ENCODE data around the gene GNB1L.
A peak's percentile ranks its signal among the peaks of the same experiment; 100 is the strongest.

Gene GNB1L

GRCh38 chr22:19734163-19734562 is 120.5 kb downstream of the GNB1L start:
- Histone ChIP-seq H3K27ac (replicated peaks; ENCODE audit: low read length) (no peak overlapping the region), H3K4me2 (ENCODE audit: insufficient read depth, low read length, poor library complexity, severe bottlenecking) (no peak overlapping the region), H3K18ac (ENCODE audit: low read length) (peak overlapping the region; percentile 12), H2BK5ac (ENCODE audit: low read length) (peak overlapping the region; percentile 26), H3K4ac (ENCODE audit: low read length) (no peak overlapping the region), H3K9me3 (replicated peaks in 1 of 2; ENCODE audit: control insufficient read depth in 2 of 2, insufficient read depth in 1 of 2, low read depth in 1 of 2, low read length in 2 of 2) (no peaks in the 10 kb centered on the region), H2BK12ac (ENCODE audit: low read length) (peak overlapping the region; percentile 46), H2AFZ (ENCODE audit: low read length) (no peak overlapping the region), H2BK120ac (ENCODE audit: low read depth, low read length) (no peak overlapping the region), H4K91ac (ENCODE audit: low read depth, low read length, poor library complexity) (no peak overlapping the region), H3K4me1 (ENCODE audit: control insufficient read depth in 2 of 2, insufficient read depth in 1 of 2, low read depth in 1 of 2, low read length in 2 of 2) (peaks cover 16 to 22% of the 10 kb centered on the region in 2 donors), H3K4me3 (ENCODE audit: low read length in 2 of 2) (no peak overlapping the region), H2AK5ac (ENCODE audit: low read depth, low read length) (no peak overlapping the region), H3K23ac (ENCODE audit: low read depth, low read length, poor library complexity) (no peak overlapping the region), H3K14ac (ENCODE audit: low read length) (no peak overlapping the region), H3K27me3 (ENCODE audit: control insufficient read depth in 3 of 3, insufficient read depth in 3 of 3, low read depth in 1 of 3, low read length in 3 of 3) (peaks cover 0 to 63% (median 3%) of the 10 kb centered on the region in 3 experiments), H3K79me1 (ENCODE audit: low read depth, low read length) (no peaks in the 10 kb centered on the region), H3K36me3 (replicated peaks in 1 of 2; ENCODE audit: control insufficient read depth in 2 of 2, insufficient read depth in 2 of 2, low read length in 2 of 2) (no peaks in the 10 kb centered on the region), H3K9ac (ENCODE audit: low read depth, low read length, poor library complexity) (no peak overlapping the region), H4K8ac (ENCODE audit: low read depth, low read length) (no peak overlapping the region), H2BK15ac (ENCODE audit: low read length) (no peak overlapping the region)
- no peak for DNase-seq (ENCODE audit: low spot score)
- no CpG with 5 or more reads among the region's 7 CpGs for whole genome bisulfite sequencing, 2 donors (ENCODE audit: extremely low coverage in 2 of 2, insufficient read length in 2 of 2, insufficient replicate concordance in 1 of 2)

GRCh38 chr22:19733755-19734154 is 120.9 kb downstream of the GNB1L start:
- H3K4me3 ChIP-seq (ENCODE audit: low read length in 2 of 2), result no peak overlapping the region
- no peak overlapping the region for H2BK15ac ChIP-seq (ENCODE audit: low read length)
- no peak overlapping the region for H2BK120ac ChIP-seq (ENCODE audit: low read depth, low read length)
- H3K4ac ChIP-seq (ENCODE audit: low read length), result no peak overlapping the region
- H2BK12ac ChIP-seq (ENCODE audit: low read length), result no peak overlapping the region
- peak overlapping the region; percentile 19 for H3K18ac ChIP-seq (ENCODE audit: low read length)
- no peak overlapping the region for H3K27ac ChIP-seq (replicated peaks; ENCODE audit: low read length)
- no CpG with 5 or more reads among the region's 5 CpGs for WGBS, 2 donors (ENCODE audit: extremely low coverage in 2 of 2, insufficient read length in 2 of 2, insufficient replicate concordance in 1 of 2)
- no peak overlapping the region for H4K91ac ChIP-seq (ENCODE audit: low read depth, low read length, poor library complexity)
- peaks cover 15 to 25% of the 10 kb centered on the region in 2 donors for H3K4me1 ChIP-seq (ENCODE audit: control insufficient read depth in 2 of 2, insufficient read depth in 1 of 2, low read depth in 1 of 2, low read length in 2 of 2)
- H3K23ac ChIP-seq (ENCODE audit: low read depth, low read length, poor library complexity), result peak overlapping the region; percentile 88
- no peak for DNase-seq (ENCODE audit: low spot score)
- H2AK5ac ChIP-seq (ENCODE audit: low read depth, low read length), result no peak overlapping the region
- peaks cover 0 to 67% (median 7%) of the 10 kb centered on the region in 3 experiments for H3K27me3 ChIP-seq (ENCODE audit: control insufficient read depth in 3 of 3, insufficient read depth in 3 of 3, low read depth in 1 of 3, low read length in 3 of 3)
- H3K9ac ChIP-seq (ENCODE audit: low read depth, low read length, poor library complexity), result no peak overlapping the region
- no peaks in the 10 kb centered on the region for H3K79me1 ChIP-seq (ENCODE audit: low read depth, low read length)
- no peak overlapping the region for H3K14ac ChIP-seq (ENCODE audit: low read length)
- no peaks in the 10 kb centered on the region for H3K36me3 ChIP-seq (replicated peaks in 1 of 2; ENCODE audit: control insufficient read depth in 2 of 2, insufficient read depth in 2 of 2, low read length in 2 of 2)
- H3K9me3 ChIP-seq (replicated peaks in 1 of 2; ENCODE audit: control insufficient read depth in 2 of 2, insufficient read depth in 1 of 2, low read depth in 1 of 2, low read length in 2 of 2), result no peaks in the 10 kb centered on the region
- peak overlapping the region; percentile 26 for H2BK5ac ChIP-seq (ENCODE audit: low read length)
- no peak overlapping the region for H3K4me2 ChIP-seq (ENCODE audit: insufficient read depth, low read length, poor library complexity, severe bottlenecking)
- no peak overlapping the region for H4K8ac ChIP-seq (ENCODE audit: low read depth, low read length)
- H2AFZ ChIP-seq (ENCODE audit: low read length), result no peak overlapping the region
